SH-SY5Y (cell line): ENCODE results near the gene CPN1.

Experiments used
- GATA2 ChIP-seq: IDR thresholded peaks from 2 replicates; pipeline ENCODE4 v1.6.1; 2011; ENCODE audit warnings: mild to moderate bottlenecking, low read depth, low read length
- GATA3 ChIP-seq: IDR thresholded peaks from 2 replicates; pipeline ENCODE4 v1.6.1; 2011; ENCODE audit warnings: low read depth, mild to moderate bottlenecking, low read length, moderate library complexity

GRCh38 chr10:100041306-100042002, 40.2 kb downstream of the CPN1 start:
- TF ChIP-seq GATA3 (no peak), GATA2 (no peak)
